NCI-H774 (cell line): ENCODE data around the gene SGTA.

ENCODE experiments used
- DNase-seq: peaks from one replicate; lab custom pipeline; 2025; lab: John Stamatoyannopoulos, UW

Gene SGTA

GRCh38 chr19:2809387-2810140 lies 26.5 kb upstream of the SGTA start:
- no peak for DNase-seq

GRCh38 chr19:2808129-2808941 lies 25.3 kb upstream of the SGTA start:
- DNase-seq, result no peak

- DNase-seq, result no peak
Observed at GRCh38 chr19:2807379-2808128, 24.5 kb upstream of the SGTA start.

GRCh38 chr19:2806736-2807378 lies 23.8 kb upstream of the SGTA start:
- DNase-seq, result no peak

- DNase-seq, result no peak
Observed at GRCh38 chr19:2805991-2806649, 23.0 kb upstream of the SGTA start.

- no peak for DNase-seq
Observed at GRCh38 chr19:2805261-2805900, 22.3 kb upstream of the SGTA start.

GRCh38 chr19:2804156-2805004 lies 21.3 kb upstream of the SGTA start:
- no peak for DNase-seq

- DNase-seq, result no peak
Observed at GRCh38 chr19:2803486-2804155, 20.5 kb upstream of the SGTA start.

GRCh38 chr19:2802826-2803225 lies 19.8 kb upstream of the SGTA start:
- DNase-seq, result no peak

GRCh38 chr19:2800506-2800905 lies 17.4 kb upstream of the SGTA start:
- DNase-seq, result no peak

GRCh38 chr19:2799273-2800020 lies 16.4 kb upstream of the SGTA start:
- no peak for DNase-seq

- no peak for DNase-seq
Observed at GRCh38 chr19:2798733-2799132, 15.7 kb upstream of the SGTA start.

GRCh38 chr19:2798158-2798685 lies 15.1 kb upstream of the SGTA start:
- no peak for DNase-seq

GRCh38 chr19:2797280-2797679 lies 14.2 kb upstream of the SGTA start:
- DNase-seq, result no peak

GRCh38 chr19:2796659-2797266 lies 13.7 kb upstream of the SGTA start:
- DNase-seq, result no peak

GRCh38 chr19:2795827-2796658 lies 13.0 kb upstream of the SGTA start:
- no peak for DNase-seq

- no peak for DNase-seq
Observed at GRCh38 chr19:2793577-2793976, 10.5 kb upstream of the SGTA start.
